Colonic mucosa (tissue), 4 donors: ENCODE results near the gene GNAT1. TPM values are rescaled to one million over a fixed set of nuclear protein-coding genes. Genes with fewer than 3 reads are reported as not detected.

Experiments
- DNase-seq: peaks from one replicate; pipeline ENCODE4 v3.0.0-alpha.2; 2020
- H3K27ac ChIP-seq: fragments of 200-600 bp; one replicate; pipeline ENCODE4 v1.8.0; 2021
- H3K27me3 ChIP-seq: fragments of 200-600 bp; one replicate; pipeline ENCODE4 v1.8.0; 2021
- H3K36me3 ChIP-seq: fragments of 200-600 bp; one replicate; pipeline ENCODE4 v1.8.0; 2021
- H3K4me1 ChIP-seq: fragments of 200-600 bp; one replicate; pipeline ENCODE4 v1.8.0; 2021; ENCODE audit warnings: mild to moderate bottlenecking
- H3K4me3 ChIP-seq: fragments of 200-600 bp; one replicate; pipeline ENCODE4 v1.8.0; 2021
- H3K9ac ChIP-seq, 2 donors: one replicate each; pipeline ENCODE4 v1.7.0; 2013; ENCODE audit warnings: control low read depth in 2 of 2, low read depth in 2 of 2, low read length in 2 of 2
- H3K9me3 ChIP-seq: fragments of 200-600 bp; one replicate; pipeline ENCODE4 v1.8.0; 2021
- CTCF ChIP-seq: fragments of 200-600 bp; IDR thresholded peaks from one replicate; pipeline ENCODE4 v1.8.0; 2022; ENCODE audit warnings: antibody characterized with exemption, mild to moderate bottlenecking
- intact Hi-C: fragments of 100-400 bp; cut with DNase I; formaldehyde crosslinking; loops from one replicate; pipeline ENCODE4 v1.14.1; 2022
- total RNA-seq, 2 donors: library from RNA; stranded (reverse); fragmentation: NEBNext Ultra II Directional in 1 of 2; extraction: Animal tissue kit (Norgen Biotek cat#: 25700) in 1 of 2; gene quantifications; one replicate each; pipeline ENCODE4 v1.2.1, GENCODE V29; 2021
- donor health status: healthy.
- donor health status: DM: no; HTN: no; CAD: no.
- donor health status: DM: no; HTN: no; CAD: no.

Gene GNAT1
- total RNA-seq, 2 donors from 2014 or later = not detected

GRCh38 chr3:50167841-50168209 is 23.6 kb upstream of the GNAT1 start:
- Histone ChIP-seq H3K4me3 (no peak overlapping the region), H3K27ac (no peak overlapping the region), H3K4me1 (peaks cover 17% of the 10 kb centered on the region), H3K27me3 (no peaks in the 10 kb centered on the region), H3K36me3 (no peaks in the 10 kb centered on the region), H3K9me3 (no peaks in the 10 kb centered on the region), H3K9ac (peak overlapping the region in 1 of 2 donors; percentile 12)
- TF ChIP-seq CTCF = no peak
- DNase-seq = no peak
- intact Hi-C loops = no loop called here

- DNase-seq = no peak
- intact Hi-C loops = no loop called here
- no peaks in the 10 kb centered on the region for H3K9me3 ChIP-seq
- no peak overlapping the region for H3K9ac ChIP-seq
- H3K36me3 ChIP-seq = no peaks in the 10 kb centered on the region
- H3K27ac ChIP-seq = no peak overlapping the region
- peaks cover 17% of the 10 kb centered on the region for H3K4me1 ChIP-seq
- no peak overlapping the region for H3K4me3 ChIP-seq
- no peak for TF ChIP-seq CTCF
- H3K27me3 ChIP-seq = no peaks in the 10 kb centered on the region
These were observed 23.0 kb upstream of the GNAT1 start for GRCh38 chr3:50168388-50168787.

DNA sequence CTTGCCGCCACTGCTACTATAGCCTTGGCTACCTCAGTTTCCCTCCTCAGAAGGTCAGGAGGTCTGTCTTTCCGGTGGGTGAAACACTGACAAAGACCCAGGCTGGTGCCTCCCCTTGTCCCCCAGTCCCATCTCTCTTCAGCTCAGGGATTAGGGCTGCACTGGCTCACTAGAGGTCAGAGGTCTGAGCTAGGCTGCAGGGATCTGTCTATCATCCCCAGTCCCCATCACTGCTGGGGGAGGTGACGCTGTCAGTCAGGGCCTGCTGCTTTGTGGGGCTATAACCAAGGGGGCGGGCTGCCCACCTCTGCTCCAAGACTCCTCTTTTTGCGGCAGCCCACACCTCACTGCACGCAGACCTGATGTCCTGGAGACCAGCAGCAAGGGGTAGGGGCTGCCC is 22.6 kb upstream of the GNAT1 start:
- Histone ChIP-seq H3K27me3 (no peaks in the 10 kb centered on the region), H3K4me3 (no peak overlapping the region), H3K9me3 (no peaks in the 10 kb centered on the region), H3K9ac (no peak overlapping the region), H3K27ac (no peak overlapping the region), H3K36me3 (no peaks in the 10 kb centered on the region), H3K4me1 (peaks cover 17% of the 10 kb centered on the region)
- TF ChIP-seq CTCF = no peak
- intact Hi-C loops = no loop called here
- no peak for DNase-seq

DNA sequence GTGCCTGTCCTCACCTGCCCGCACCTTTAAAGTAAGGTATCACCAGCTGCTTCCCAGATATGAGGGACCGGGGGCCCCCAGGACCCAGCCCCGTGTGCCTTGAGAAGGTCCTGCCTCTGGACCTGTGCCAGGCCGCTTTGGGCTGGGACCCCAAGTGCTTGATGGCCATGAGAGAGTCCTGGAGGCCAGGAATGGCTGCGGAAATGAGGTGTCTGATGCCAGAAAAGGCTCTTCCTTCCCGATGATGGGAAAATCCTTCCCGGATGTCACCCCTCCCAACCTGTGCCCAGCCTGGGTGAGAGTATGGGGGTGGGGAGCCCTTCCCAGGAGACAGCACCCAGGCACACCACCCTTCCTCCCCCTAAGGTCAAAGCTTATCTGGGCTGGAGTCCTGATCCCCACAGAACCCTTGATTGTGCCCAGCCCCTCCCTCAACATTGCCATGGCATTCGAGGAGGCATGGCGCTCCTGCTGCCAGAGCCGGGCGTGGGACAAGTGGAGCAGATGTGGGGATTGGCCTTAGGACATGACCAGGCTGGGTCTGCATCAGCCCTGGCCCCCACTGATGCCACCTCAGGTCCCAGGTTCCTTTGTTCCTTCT is 22.1 kb upstream of the GNAT1 start:
- Histone ChIP-seq H3K4me1 (peaks cover 17% of the 10 kb centered on the region), H3K27me3 (no peaks in the 10 kb centered on the region), H3K36me3 (no peaks in the 10 kb centered on the region), H3K27ac (no peak overlapping the region), H3K4me3 (no peak overlapping the region), H3K9me3 (no peaks in the 10 kb centered on the region), H3K9ac (no peak overlapping the region)
- no peak for TF ChIP-seq CTCF
- intact Hi-C loops = no loop called here
- no peak for DNase-seq

DNA sequence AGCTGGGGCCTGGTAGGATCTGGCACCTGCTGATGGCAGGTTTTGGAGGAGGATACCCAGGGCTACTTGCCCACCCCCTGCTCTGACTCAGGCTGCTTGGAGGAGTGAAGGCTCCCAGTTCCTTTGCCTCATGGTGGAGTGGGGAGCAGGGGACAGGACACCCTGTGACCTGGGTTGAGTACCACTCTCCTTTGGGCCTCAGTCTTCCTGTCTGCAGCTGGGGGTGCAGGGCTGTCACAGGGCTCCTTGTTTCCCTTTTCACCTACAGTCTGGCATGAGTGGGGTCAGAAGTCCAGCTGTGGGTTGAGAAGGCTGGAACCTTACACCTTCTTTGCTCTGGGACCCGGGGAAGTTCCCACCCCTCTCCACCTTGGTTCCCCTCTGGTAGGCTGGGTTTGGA is 21.6 kb upstream of the GNAT1 start:
- Histone ChIP-seq H3K27me3 (no peaks in the 10 kb centered on the region), H3K9me3 (no peaks in the 10 kb centered on the region), H3K9ac (no peak overlapping the region), H3K27ac (no peak overlapping the region), H3K36me3 (no peaks in the 10 kb centered on the region), H3K4me3 (no peak overlapping the region), H3K4me1 (peaks cover 17% of the 10 kb centered on the region)
- intact Hi-C loops = no loop called here
- no peak for TF ChIP-seq CTCF
- DNase-seq = no peak

DNA sequence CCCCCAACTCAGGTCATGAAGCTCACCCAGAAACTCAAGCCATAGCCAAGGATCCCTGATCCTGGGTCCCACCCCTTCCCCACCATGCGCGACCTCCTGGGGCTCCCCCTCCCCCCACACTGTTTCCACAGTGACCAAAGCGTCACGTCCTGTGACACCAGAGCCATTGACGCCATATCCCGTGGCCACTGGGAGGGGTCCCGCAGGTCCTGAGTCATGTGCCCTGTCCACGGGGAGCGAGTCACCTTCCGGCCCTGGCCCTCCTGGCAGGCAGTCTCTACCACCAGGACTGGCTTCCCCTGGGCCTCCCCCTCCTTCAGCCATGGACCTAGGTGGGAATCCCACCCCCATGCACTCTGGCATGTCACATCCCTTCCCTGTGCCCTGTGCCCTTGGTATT is 20.7 kb upstream of the GNAT1 start:
- no peak for TF ChIP-seq CTCF
- DNase-seq = no peak
- H3K27ac ChIP-seq = peak overlapping the region; percentile 12

More for the DNA sequence above, 20.7 kb upstream of the GNAT1 start:
- Histone ChIP-seq H3K27me3 (no peaks in the 10 kb centered on the region), H3K36me3 (no peaks in the 10 kb centered on the region), H3K4me1 (peaks cover 17% of the 10 kb centered on the region), H3K9me3 (no peaks in the 10 kb centered on the region), H3K9ac (no peak overlapping the region), H3K4me3 (no peak overlapping the region)
- intact Hi-C loops = no loop called here
